PC-3 (cell line): ENCODE results near the gene NKAIN2. TPM values are rescaled to one million over a fixed set of nuclear protein-coding genes. Genes with fewer than 3 reads are reported as not detected.
"Not testable (repeated sequence)": the region's sequence is repeated elsewhere in the genome, so short reads cannot be mapped to it uniquely, and the experiment has no call there.

Source experiments
- ATAC-seq: fragments of 200-7000 bp; cut with Tn5 transposase; 2 replicates; pipeline ENCODE4 v1.9.1; 2020; ENCODE audit warnings: mild to moderate bottlenecking, moderate library complexity
- BruUV-seq: library from RNA; stranded (reverse); fragments of 400-500 nt; replicated peaks from 2 replicates; lab custom pipeline; 2021; lab: Mats Ljungman, UMichigan
- CTCF ChIA-PET: fragments of 300-600 bp; sonication (Branson Sonifier 250); formaldehyde crosslinking; loops from one replicate; lab custom pipeline; 2022; ENCODE audit warnings: antibody characterized with exemption; lab: Charles Lee
- POLR2A ChIA-PET: fragments of 300-600 bp; sonication (Branson Sonifier 250); formaldehyde crosslinking; loops from one replicate; lab custom pipeline; 2022; ENCODE audit warnings: antibody characterized with exemption; ENCODE audit not compliant: unreplicated experiment; lab: Charles Lee
- DNase-seq: peaks from one replicate; pipeline ENCODE4 v3.0.0-alpha.2; 2015
- H2AFZ ChIP-seq: fragments of 300-600 bp; sonication (generic); 2 replicates; pipeline ENCODE4 v1.6.0; 2016; ENCODE audit warnings: antibody characterized with exemption, low read length
- H3F3A ChIP-seq: fragments of 300-600 bp; sonication (generic); one replicate; pipeline ENCODE4 v1.6.0; 2017; ENCODE audit warnings: antibody characterized with exemption, low read length, control low read depth, mild to moderate bottlenecking; ENCODE audit not compliant: unreplicated experiment
- H3K27ac ChIP-seq: fragments of 300-600 bp; sonication (generic); 2 replicates; pipeline ENCODE4 v1.5.1; 2016; ENCODE audit warnings: mild to moderate bottlenecking, low read length
- H3K27me3 ChIP-seq: fragments of 300-600 bp; sonication (generic); 2 replicates; pipeline ENCODE4 v1.6.1; 2016; ENCODE audit warnings: low read length, mixed read lengths
- H3K36me3 ChIP-seq: fragments of 300-600 bp; sonication (generic); 2 replicates; pipeline ENCODE4 v1.6.1; 2016; ENCODE audit warnings: low read depth, mixed run types, low read length, mixed read lengths
- H3K4me1 ChIP-seq: fragments of 300-600 bp; sonication (generic); 2 replicates; pipeline ENCODE4 v1.5.1; 2016; ENCODE audit warnings: low read length; ENCODE audit not compliant: insufficient read depth
- H3K4me2 ChIP-seq: fragments of 300-600 bp; sonication (generic); 2 replicates; pipeline ENCODE4 v1.6.0; 2016; ENCODE audit warnings: low read length
- H3K4me3 ChIP-seq: fragments of 300-600 bp; sonication (generic); 2 replicates; pipeline ENCODE4 v1.5.1; 2016; ENCODE audit warnings: mild to moderate bottlenecking, low read length, mixed read lengths
- H3K79me2 ChIP-seq: fragments of 300-600 bp; sonication (generic); 2 replicates; pipeline ENCODE4 v1.6.1; 2017; ENCODE audit warnings: low read length, mixed read lengths
- H3K9ac ChIP-seq: fragments of 300-600 bp; sonication (generic); 2 replicates; pipeline ENCODE4 v1.6.0; 2016; ENCODE audit warnings: mild to moderate bottlenecking, low read length
- H3K9me2 ChIP-seq: fragments of 300-600 bp; sonication (generic); replicated peaks from 2 replicates; pipeline ENCODE4 v1.6.1; 2016; ENCODE audit warnings: mixed run types, low read length, mixed read lengths
- H3K9me3 ChIP-seq: fragments of 300-600 bp; sonication (generic); 2 replicates; pipeline ENCODE4 v1.6.1; 2016; ENCODE audit warnings: low read length, mixed read lengths
- H4K20me1 ChIP-seq: fragments of 300-600 bp; sonication (generic); 2 replicates; pipeline ENCODE4 v1.6.1; 2016; ENCODE audit warnings: low read length, mixed read lengths
- CTCF ChIP-seq: fragments of 300-600 bp; sonication (generic); conservative IDR thresholded peaks from 2 replicates; pipeline ENCODE4 v1.5.1; 2017; ENCODE audit warnings: antibody characterized with exemption, low read depth, mild to moderate bottlenecking, low read length
- EZH2 ChIP-seq: fragments of 300-600 bp; sonication (generic); IDR thresholded peaks from one replicate; pipeline ENCODE4 v1.6.1; 2017; ENCODE audit warnings: antibody characterized with exemption, mild to moderate bottlenecking, low read length; ENCODE audit not compliant: unreplicated experiment
- EZH2phosphoT487 ChIP-seq: fragments of 300-600 bp; sonication (generic); IDR thresholded peaks from 2 replicates; pipeline ENCODE4 v1.6.1; 2018; ENCODE audit warnings: mild to moderate bottlenecking, antibody characterized with exemption, low read length, borderline replicate concordance
- intact Hi-C: fragments of 100-400 bp; cut with micrococcal nuclease; formaldehyde crosslinking; loops from 2 replicates; pipeline ENCODE4 v1.9.0; 2023
- total RNA-seq: library from RNA; depleted of rRNA; stranded (reverse); fragments of >200 nt; gene quantifications from 2 replicates; pipeline ENCODE4 v1.2.3, GENCODE V29; 2014

Gene NKAIN2
- total RNA-seq, 1 experiment from 2014 or later = not detected

- Histone ChIP-seq H3K4me2 (no peak overlapping the region), H3F3A (no peaks in the 10 kb centered on the region), H3K36me3 (no peaks in the 10 kb centered on the region), H3K79me2 (no peaks in the 10 kb centered on the region), H3K9me3 (no peaks in the 10 kb centered on the region), H3K27ac (no peak overlapping the region), H3K27me3 (no peaks in the 10 kb centered on the region), H3K9me2 (no peaks in the 10 kb centered on the region), H3K9ac (no peak overlapping the region), H2AFZ (no peak overlapping the region), H3K4me3 (no peak overlapping the region), H3K4me1 (no peaks in the 10 kb centered on the region), H4K20me1 (no peaks in the 10 kb centered on the region)
- ChIA-PET CTCF (no interaction called here), POLR2A (no interaction called here)
- intact Hi-C loops = no loop called here
- no TSS peak for BruUV-seq
- DNase-seq = no peak
- no peak for ATAC-seq
- no peak for TF ChIP-seq CTCF
- TF ChIP-seq EZH2phosphoT487 = no peak
- no peak for TF ChIP-seq EZH2
Observed at GRCh38 chr6:124164343-124164742, 360.7 kb downstream of the NKAIN2 start.

- ATAC-seq, H2AFZ ChIP-seq, H3K9me3 ChIP-seq, CTCF ChIA-PET, H3K36me3 ChIP-seq, H3K4me3 ChIP-seq, H3K27me3 ChIP-seq, H3K4me2 ChIP-seq, DNase-seq, POLR2A ChIA-PET, H3K79me2 ChIP-seq, H3K9ac ChIP-seq, H3F3A ChIP-seq, BruUV-seq, H3K27ac ChIP-seq, intact Hi-C loops, H3K4me1 ChIP-seq, H4K20me1 ChIP-seq, H3K9me2 ChIP-seq: not testable (repeated sequence)
Observed at GRCh38 chr6:124167249-124167648, 363.6 kb downstream of the NKAIN2 start.

- POLR2A ChIA-PET = no interaction called here
- TF ChIP-seq EZH2 (no peak), EZH2phosphoT487 (no peak), CTCF (no peak)
Observed at GRCh38 chr6:124190256-124190655, 386.6 kb downstream of the NKAIN2 start.

More at GRCh38 chr6:124190256-124190655, 386.6 kb downstream of the NKAIN2 start:
- CTCF ChIA-PET = no interaction called here
- H3K27ac ChIP-seq = no peak overlapping the region
- no peaks in the 10 kb centered on the region for H4K20me1 ChIP-seq
- no peaks in the 10 kb centered on the region for H3K9me3 ChIP-seq
- H3K9ac ChIP-seq = no peak overlapping the region
- H3K36me3 ChIP-seq = no peaks in the 10 kb centered on the region
- no peak for ATAC-seq
- H2AFZ ChIP-seq = no peak overlapping the region
- H3K4me1 ChIP-seq = no peaks in the 10 kb centered on the region
- BruUV-seq = no TSS peak
- no peaks in the 10 kb centered on the region for H3K27me3 ChIP-seq
- H3K9me2 ChIP-seq = no peaks in the 10 kb centered on the region
- intact Hi-C loops = no loop called here
- no peak for DNase-seq
- no peak overlapping the region for H3K4me3 ChIP-seq
- H3F3A ChIP-seq = no peaks in the 10 kb centered on the region
- H3K4me2 ChIP-seq = no peak overlapping the region
- H3K79me2 ChIP-seq = no peaks in the 10 kb centered on the region
